Right ventricle myocardium inferior (tissue), 1 donor: ENCODE results near the gene CYLC1. TPM values are rescaled to one million over a fixed set of nuclear protein-coding genes. Genes with fewer than 3 reads are reported as not detected.

Experiments
- ATAC-seq: fragments of 200-7000 bp; cut with Tn5 transposase; one replicate; pipeline ENCODE4 v1.9.1; 2020; ENCODE audit warnings: mild to moderate bottlenecking, moderate library complexity
- DNase-seq: peaks from one replicate; pipeline ENCODE4 v3.0.0; 2021; ENCODE audit errors: missing footprints
- intact Hi-C: fragments of 100-400 bp; cut with DNase I; formaldehyde crosslinking; loops from one replicate; pipeline ENCODE4 v1.11.0; 2022
- long read RNA-seq: library from polyadenylated mRNA; unstranded; transcript quantifications from one replicate; pipeline ENCODE4 v2.0.0, GENCODE V29; 2021
- total RNA-seq: library from RNA; stranded (reverse); fragmentation: NEBNext Ultra II Directional; extraction: Animal tissue kit (Norgen Biotek cat#: 25700); gene quantifications from one replicate; pipeline ENCODE4 v1.2.1, GENCODE V29; 2021
- donor health status: DM: no; HTN: yes; CAD: no; lungs with severe emphysema.

CYLC1 gene, protein sequence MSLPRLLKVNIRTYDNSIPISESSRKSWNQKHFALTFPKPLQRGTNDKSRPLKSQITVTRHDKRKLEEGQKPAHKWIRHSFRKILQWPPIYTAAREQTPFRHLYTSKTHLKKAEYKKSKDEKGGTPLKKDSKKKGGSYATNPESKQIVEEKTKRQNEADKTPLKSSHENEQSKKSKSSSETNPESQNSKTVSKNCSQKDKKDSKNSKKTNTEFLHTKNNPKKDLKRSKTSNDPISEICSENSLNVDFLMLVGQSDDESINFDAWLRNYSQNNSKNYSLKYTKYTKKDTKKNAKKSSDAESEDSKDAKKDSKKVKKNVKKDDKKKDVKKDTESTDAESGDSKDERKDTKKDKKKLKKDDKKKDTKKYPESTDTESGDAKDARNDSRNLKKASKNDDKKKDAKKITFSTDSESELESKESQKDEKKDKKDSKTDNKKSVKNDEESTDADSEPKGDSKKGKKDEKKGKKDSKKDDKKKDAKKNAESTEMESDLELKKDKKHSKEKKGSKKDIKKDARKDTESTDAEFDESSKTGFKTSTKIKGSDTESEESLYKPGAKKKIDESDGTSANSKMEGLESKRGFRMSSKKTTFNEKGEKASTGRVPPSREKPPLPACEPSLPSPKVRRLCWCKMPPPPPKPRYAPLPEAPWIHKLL
- total RNA-seq, result not detected
- long read RNA-seq, result 0 reads

DNA sequence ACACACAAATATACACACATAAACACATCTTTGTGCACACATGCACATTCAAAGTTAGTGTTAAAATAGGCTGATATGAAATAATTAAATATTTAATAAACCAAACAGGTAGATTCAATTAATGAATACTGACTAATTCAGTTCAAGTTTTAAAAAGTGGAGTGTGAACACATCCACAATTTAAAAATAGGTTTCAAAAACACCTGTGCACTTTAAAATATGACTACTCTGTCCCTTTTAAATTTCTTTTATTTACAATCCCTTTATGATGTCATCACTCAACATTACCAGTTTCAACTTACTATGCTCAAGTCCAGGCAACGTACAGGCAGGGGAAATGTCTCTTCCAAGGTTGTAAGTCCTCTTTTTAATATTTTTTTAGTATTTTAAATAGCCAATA, at the start of gene CYLC1:
Gene CYLC1 (plus strand): TSS at position 301 of the 400 bp plus-strand sequence. CDS start 37 bp downstream, at position 338.
- no peak for ATAC-seq

DNA sequence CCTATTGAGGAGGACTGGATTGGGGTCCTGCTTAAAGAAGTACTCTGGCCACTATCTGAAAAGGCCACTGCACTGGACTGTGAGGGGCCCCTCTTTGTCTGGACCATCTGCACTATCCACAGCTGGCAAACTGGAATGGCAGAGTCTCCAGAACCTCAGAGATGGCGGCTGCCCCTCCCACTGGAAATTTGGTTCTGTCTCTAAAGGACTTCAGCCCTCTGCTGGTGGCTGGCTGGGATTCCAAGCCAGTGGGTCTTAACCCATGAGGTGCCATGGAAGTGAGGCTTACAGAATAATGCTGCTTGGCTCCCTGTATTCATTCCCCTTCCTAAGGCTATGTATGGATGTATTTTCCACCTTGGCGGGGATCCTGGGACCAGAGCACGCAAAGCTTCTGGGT, 41.6 kb upstream of the CYLC1 start:
- DNase-seq, result no peak
- ATAC-seq, result no peak
- intact Hi-C loops, result no loop called here

More for the DNA sequence above, at the start of gene CYLC1:
- no peak for DNase-seq
- intact Hi-C loops, result no loop called here

DNA sequence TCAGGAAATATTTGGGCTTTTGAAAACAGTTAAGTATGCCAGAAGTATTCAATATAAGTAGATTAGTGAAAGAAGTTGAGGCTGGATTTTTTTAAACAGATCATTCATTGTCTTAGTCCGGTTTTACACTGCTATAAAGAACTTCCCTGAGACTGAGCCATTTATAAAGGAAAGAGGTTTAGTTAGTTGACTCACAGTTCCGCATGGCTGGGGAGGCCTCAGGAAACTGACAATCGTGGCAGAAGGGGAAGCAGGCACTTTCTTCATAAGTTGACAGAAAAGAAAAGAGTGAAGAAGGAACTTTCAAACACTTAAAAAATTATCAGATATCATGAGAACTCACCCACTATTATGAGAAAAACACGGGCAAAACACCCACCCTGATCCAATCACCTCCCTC, 31.1 kb upstream of the CYLC1 start:
- DNase-seq (no peak), ATAC-seq (no peak)
- intact Hi-C loops, result no loop called here

DNA sequence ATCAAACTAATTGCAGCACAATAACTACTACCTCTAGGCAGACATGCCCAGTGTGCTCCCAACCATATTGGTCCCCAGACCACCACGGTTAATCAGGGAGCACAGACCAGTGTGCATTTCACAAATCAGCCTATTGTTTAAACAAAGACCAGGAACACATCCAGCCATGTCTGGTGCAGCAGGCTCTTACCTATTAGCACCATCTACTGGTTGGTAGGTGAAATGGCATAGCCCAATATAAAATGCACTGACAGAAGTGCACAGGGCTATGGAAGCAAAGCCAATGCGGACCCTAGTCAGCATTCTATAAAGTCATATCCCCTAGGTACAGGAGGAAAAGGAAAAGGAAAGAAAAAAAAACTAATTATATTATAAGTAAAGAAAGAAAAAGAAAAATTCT, 15.5 kb upstream of the CYLC1 start:
- ATAC-seq, result no peak
- no peak for DNase-seq

DNA sequence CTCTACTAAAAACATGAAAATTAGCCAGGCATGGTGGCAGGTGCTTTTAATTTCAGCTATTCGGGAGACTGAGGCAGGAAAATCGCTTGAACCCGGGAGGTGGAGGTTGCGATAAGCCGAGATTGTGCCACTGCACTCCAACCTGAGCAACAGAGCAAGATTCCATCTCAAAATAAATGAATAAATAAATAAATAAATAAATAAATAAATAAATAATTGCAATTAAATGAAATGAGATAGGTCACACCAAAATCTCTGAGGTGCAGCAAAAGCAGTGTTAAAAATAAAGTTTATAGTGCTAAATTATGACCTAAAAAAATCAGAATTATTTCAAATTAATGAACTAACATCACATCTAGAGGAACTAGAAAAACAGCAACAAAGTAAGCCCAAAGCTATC, 13.6 kb upstream of the CYLC1 start:
- intact Hi-C loops, result no loop called here
- ATAC-seq, result no peak
- no peak for DNase-seq

More for the DNA sequence above, 15.5 kb upstream of the CYLC1 start:
- intact Hi-C loops, result no loop called here

DNA sequence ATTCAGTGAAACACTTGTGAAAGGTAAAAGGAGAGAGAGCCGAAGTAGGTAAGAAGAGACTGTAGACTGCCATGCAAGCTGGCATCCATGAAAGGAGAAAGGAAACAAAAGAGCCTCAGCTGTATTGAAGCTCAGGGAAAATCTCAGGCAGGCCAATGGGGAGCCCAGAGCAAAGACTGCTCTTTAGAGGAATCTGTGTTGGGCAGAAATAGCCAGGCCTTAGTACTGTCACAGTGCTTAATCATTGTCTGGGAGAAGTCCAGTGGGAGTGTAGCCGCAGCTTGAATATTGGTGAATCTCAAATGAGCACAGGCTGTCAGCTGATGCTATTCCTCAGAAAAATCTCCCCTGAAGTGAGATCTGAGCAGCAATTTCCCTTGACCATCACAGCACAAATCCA, 27.6 kb downstream of the CYLC1 start:
- ATAC-seq (no peak), DNase-seq (no peak)
- intact Hi-C loops, result no loop called here

DNA sequence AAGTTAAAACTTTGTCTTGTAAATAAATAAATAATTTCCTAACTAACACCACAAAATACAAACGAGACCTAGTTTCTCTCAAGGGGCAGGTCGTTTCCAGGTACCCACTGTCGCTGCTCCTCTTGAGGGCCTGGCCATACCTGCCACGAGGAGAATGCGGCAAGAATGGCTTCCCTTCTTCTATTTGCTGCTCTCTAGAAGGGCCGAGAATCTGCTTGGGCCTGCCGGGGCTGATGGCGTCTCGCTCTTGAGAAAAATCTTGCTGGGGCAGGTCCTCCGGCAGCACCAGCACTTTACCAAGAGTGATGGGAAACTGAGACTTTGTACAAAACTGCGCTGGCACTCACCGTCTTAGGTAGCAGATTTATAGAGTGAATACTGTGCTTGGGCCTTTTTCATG, 31.5 kb downstream of the CYLC1 start:
- intact Hi-C loops, result no loop called here
- ATAC-seq (no peak), DNase-seq (no peak)

DNA sequence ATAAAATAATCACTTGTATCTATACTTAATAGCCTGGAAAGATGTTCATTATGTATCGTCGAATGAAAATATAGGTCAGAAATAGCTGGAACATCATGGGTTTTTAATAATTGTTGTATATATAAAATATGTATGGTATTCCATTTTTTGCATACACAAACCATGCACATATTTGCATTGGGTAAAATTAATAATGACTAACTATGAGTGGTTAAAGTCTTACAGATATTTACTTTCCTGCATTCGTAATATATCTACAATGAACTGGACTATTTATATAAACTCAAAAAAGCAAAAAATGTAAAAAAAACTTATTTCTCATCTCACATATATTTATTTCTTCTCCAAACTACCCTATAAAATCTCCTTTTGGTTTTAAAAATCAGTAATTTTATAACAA, 46.0 kb downstream of the CYLC1 start:
- DNase-seq, result no peak
- ATAC-seq, result no peak
- intact Hi-C loops, result no loop called here

DNA sequence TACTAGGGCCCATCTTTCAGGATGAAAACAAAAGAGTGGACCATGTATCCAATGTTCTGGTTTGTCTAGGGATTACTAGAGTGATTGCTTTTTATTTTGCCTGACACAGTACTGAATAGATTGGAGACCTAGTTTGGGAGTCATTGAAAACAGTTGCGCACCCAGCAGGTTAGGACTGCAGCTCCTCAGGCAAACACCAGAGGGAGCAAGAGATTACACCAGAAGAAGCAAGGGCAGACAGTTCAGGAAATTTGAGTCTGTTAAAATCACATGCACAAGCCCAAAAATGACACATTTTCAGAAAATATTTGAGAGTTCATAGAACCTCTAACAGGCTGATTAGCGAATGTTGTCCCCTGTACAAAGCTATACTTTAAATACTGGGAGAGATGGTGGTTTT, 55.6 kb downstream of the CYLC1 start:
- intact Hi-C loops, result no loop called here
- DNase-seq (no peak), ATAC-seq (no peak)

DNA sequence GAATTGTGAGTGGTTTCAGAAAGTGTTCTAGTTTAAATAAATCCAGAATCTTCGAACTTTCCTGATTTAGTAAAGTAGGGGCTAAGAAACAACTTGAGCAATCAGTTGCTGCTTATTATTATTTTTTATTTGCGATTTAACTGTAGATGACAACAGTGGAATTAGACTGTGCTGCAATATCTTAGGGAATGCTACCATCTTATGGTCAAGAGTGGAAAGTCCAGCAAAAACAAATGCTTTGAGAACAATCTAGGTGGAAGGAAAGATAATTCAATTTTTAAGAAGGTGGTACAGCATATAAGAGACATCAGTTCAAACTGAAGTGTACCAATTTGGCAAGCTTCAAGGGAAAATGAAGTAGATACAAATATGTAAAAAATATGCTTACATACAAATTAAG, 73.3 kb downstream of the CYLC1 start:
- ATAC-seq (no peak), DNase-seq (no peak)
- intact Hi-C loops, result no loop called here
